CD4-positive, alpha-beta T cell treated with Interleukin-1 beta for 1 hour (primary cell): ENCODE measurements around the gene TMTC4.

Experiments used
- DNase-seq, 2 donors: peaks; one replicate each; pipeline ENCODE4 v3.0.0-alpha.2; 2020 to 2022

The TMTC4 gene

DNA sequence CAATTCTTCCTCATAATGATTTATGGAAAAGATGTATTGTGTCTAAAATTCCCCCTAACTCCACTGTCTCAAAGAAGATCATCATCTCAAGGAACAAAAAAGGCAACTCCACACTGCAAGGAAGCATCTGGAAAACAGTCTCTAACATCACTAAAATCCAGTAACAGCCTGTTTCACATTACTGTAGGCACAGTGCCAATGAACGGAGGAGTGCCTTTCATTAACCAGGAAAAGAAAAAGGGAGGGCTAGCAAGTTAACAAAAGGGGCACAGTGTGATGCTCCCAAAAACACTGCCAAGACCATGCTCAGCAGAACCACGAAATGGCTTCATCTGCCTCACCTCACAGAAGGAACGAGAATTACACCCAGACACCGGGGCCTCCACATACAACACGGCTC lies 8.5 kb downstream of the TMTC4 start:
- DNase-seq = no peak

DNA sequence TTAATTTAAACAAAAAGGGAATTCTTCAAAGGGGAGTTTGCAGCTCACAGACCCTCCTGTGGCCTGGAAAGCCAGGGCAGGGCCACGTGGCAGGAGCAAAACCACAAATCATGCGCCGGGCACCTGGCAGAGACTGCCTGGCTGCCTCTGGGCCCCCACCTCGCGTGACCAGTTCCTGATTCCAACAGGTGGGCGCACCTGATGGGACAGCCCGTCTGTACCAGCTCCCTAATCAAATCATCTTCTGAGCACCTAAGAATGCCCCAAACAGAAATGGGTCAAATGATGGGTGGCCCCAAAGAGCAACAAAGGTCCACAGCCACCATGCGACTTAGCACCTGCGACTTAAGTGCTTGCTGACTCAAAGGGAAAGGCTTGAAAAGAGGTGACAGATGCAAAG lies 9.2 kb downstream of the TMTC4 start:
- no peak for DNase-seq

DNA sequence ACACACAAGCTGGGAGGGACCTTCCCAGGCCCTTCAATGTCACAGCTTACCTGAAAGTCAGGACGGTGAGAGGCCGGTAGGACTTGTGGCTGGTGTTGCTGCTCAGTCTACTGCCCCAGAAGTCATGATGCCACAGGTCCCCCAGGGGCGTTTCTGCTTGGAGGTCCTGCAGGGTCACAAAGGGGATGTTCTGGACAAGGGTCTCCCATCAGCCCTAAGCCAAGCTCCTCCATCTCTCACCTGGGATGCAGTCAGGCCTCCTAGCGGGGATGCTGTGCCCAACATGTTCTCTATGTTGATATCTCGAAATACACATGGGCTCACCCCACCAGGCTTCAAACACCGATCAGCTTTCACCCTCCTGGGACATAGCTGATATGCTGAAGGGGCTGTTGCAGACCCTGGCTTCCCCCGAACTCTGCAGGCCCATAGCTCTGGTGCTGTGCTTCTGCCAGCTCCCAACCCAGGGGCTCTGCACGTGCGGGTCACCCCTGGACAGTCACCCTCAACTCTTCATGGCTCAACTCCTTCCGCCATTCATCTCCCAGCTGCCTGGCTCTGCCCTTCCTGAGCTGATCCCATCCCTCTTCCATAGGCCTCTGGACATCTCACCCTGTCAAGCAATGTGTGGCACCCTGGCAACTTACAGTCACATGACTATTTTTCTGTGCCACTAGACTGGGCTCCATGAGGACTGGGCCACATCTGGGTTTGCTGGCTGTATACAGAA lies 10.3 kb downstream of the TMTC4 start:
- DNase-seq = no peak

DNA sequence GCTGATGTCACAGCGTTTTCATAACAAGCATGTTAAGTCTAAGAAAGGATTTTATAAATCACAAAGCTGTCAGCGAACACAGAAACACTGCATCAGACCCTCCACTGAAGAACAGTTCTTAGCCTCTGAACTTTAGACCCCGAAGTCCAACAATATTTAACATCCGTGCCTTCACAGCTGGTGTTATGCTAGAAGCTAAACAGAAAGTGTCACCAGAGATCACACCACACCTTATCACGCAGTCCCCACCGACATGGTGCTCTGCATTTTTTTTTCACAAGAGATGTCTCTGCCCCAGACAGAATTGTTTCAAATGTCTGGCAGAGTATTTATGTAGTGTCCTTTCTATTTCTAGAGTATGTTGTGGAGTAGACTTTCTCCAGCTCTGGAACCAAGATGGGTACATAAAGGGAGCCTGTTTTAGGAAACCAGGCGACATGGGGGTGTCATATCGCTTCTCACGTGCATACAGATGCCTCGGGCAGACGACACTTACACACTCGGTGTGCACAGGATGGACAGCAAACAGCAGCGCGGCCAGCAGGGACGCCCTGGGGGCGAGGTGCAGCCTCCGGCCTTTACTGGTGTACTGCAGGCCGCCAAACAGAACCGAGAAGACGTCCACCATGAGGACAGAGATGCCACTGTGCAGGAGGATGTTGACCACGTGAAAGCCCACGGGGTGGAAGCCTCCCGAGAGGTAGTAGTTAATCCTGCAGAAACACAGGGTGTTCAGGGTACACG lies 12.0 kb downstream of the TMTC4 start:
- DNase-seq = no peak

DNA sequence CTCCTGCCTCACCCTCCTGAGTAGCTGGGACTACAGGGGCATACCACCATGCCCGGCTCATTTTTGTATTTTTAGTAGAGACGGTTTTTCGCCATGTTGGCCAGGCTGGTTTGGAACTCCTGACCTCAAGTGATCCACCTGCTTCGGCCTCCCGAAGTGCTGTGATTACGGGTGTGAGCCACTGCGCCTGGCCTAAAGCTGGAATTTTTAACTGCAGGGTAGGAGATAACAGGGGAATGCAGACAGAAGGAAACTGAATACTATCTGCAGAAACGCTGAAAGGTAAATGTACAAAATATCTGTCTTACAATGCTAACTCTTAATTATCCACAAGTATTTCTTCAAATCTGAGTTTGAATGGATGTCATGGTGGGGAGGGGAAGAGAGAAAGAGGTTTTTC lies 13.8 kb downstream of the TMTC4 start:
- no peak for DNase-seq

DNA sequence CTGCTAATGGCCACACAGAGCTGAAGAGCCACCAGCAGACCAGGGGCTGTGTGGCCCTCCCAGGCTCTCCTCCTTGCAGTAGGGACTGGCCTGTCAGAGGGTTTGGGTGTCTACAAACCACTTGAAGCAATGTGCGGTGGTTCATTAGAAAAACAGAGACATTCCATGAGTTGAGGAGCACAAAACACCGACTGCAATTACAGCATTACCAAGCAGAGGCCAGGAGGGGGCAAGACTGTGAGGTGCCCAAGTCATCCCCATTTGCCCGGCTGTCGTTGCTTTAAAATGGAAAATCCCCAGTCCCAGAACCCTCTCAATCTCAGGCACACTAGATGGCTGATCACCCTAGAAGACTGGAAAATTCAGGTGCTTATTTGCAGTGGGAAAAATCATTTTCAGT lies 15.0 kb downstream of the TMTC4 start:
- DNase-seq = no peak

DNA sequence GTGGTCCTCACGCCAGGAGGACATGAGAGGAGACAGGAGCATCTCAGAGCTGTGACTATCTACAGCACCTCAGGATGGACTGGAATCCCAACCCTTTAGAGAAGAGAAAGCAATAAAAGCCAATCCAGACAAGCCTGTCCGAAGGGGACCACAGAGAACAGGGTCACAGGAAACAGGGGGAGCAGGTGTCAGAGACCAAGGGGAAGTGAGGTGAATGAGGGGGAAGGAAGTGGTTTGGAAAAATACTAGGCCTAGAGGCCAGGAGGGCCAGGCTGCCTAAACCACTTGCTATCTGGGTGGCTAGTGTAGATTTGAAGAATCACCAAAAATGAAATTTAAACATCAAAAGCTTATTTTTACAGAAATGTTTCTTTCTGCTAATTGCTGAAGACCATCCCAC lies 16.2 kb downstream of the TMTC4 start:
- DNase-seq = peak in 1 of 2 donors; percentile 9

DNA sequence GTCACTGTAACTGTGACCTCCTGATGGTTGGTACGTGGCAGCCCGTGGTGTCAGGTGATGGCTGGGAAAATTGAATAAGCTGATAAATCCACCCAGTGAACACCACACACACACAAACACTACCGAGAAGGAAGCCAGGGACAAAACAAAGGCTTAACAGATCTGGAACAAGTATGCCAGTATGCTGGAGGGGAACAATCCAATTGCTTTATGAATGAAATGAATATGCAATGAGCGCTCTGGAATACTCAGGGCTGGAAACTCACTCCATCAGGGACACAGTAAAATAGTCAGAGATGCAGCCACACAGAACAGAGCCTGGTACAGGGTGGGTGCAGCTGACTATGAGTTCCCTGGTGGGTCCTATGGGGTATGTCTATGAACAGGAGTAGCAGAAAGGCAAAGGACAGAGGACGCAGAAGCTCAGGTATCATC lies 16.7 kb downstream of the TMTC4 start:
- DNase-seq = no peak

DNA sequence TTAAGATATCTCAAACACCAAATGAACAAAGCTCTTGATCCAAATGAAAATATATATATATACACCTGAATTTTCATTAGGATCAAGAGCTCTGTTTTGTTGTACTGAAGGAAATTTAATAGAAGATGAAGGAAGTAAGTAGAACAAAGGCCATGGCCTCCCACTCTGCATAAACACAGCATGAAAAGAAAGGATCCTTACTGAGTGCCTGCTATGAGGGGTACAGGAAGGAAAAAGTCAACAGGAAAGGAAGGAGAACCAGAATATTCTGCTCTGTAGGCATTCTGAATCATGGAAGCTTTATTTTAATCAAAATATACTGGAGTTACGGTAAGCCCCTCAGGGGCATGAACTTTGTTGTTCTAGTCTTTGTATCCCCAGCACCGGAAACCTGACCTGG lies 22.1 kb downstream of the TMTC4 start:
- DNase-seq = no peak

DNA sequence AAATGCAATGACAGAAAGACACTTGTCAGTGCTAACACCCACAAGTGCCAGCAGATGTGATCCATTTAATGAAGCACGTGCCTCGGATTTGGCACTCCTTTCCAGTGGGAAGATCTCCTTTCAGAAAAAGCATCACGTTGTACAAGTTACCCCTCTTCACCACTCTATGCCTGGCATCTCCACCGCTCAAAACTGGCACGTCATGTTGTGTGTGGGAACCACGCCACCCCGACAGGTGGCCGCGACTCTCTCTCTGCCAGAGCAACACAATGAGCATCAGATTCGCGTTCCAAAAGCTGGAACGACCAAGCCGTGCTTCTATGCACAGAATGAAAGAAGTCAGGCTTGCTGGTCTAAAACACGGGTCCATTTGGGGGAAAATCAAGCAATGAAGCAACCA lies 24.3 kb downstream of the TMTC4 start:
- no peak for DNase-seq

DNA sequence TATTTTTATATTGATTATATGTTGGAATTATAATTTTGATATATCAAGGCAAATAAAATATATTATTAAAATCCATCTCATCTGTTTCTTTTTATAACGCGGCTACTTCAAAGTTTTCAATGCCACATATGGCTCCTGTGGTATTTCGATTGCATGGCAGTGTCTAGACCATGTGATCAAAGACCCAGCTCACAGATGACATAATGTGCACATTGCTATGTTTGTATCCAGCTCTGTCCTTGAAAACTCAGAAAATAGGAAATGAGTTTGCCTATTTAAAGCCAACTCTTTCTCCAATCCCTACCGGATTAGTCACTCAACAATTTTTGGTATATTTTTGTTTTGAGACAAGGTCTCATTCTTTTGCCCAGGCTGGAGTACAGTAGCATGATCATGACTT lies 26.2 kb downstream of the TMTC4 start:
- no peak for DNase-seq

DNA sequence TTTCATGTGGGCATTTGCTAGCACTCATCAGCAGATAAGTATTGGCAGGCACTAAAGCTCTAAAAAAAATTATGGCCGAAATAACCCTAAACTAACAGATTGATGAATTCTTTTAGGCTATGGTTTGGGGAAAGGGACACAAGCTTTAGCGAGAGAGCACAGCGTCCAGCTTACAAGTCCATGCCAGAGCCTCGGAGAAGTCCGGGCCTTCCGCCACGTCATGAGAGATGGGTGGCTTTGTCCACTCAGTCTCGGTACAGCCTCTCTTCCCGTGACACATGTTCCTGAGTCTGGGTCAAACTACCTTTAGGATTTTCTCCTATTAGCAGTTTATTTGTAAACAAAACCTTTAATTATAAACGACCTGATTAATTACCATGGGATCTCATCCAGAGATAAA lies 27.7 kb downstream of the TMTC4 start:
- DNase-seq = no peak

DNA sequence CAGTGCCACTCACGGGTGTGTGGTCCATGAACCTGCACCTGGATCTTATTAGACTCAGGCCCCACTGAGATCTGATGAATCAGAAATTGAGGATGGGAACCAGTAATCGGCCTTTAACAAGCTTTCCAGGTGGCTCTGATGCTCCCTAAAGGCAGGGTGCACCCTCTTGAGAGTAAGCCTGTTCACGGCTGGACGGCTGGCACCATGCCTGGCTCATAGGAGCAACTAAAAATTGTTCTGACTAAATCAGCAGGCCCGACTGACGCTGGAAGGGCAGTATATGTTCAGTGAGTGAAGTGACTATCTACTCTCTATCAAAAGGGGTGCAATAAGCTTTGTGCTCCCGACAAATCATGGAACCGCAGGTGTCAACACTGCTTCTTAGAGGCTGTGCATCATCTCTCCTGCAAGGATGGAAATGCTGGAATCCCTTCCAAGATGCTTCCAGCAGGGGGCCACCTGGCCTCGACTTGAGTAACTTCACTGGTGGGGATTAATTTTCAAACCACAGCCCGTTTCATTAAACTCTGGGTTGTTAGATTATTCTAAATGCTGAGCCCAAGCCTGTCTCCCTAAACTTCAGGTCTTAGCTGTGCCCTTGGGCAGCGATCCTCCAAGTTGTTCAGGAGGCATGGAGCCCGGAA lies 28.4 kb downstream of the TMTC4 start:
- no peak for DNase-seq

DNA sequence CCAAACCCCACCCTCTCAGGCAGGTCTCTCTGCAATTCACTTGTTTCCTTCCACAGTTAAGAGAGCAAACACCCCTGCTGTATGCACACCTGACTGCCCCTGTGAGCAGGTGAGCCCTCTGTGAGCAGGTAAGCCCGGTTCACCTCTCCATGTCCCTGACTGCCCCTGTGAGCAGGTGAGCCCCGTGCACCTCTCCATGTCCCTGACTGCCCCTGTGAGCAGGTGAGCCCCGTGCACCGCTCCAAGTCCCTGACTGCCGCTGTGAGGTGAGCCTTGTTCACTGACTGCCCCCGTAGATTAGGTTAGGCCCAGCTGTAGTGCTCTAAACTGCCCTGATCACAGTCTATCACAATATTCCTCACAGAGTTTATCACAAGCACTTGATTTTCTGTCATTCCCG lies 29.2 kb downstream of the TMTC4 start:
- no peak for DNase-seq

DNA sequence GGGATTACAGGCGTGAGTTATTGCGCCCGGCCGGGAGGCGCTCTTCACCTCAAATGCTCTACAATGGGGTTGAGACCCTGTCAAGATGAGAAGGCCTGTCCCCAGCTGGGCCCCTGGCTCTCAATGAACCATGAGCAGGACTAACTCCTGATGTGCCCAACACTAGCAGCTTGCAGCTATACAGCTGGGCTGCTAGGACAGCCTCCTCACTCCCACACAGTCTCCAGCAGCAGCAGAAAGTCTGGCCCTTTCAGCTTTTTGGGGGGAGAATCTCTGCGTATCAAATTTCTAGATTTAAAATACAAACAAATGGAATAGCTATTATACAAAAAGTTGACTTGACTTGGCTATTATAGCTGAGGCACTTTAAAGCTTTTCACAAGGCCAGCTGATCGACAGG lies 30.2 kb downstream of the TMTC4 start:
- DNase-seq = no peak

DNA sequence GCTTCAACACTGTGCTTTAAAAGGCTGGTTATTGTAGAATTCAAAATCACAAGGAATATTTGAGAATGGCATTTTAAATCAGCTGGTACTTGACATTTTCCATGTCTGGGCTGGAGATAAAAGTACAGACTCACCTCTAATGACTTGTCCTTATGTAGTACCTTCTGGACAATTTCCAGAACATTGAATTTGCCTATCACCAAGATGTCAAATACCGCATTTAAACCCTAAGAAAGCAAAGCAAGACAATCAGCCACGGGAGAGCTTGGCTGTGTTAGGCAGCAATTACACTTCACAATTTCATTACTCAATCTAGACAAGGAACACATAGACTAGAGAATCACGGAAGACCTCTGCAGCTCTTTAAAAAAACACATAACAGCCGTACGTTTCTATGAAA lies 36.8 kb downstream of the TMTC4 start:
- DNase-seq = no peak

DNA sequence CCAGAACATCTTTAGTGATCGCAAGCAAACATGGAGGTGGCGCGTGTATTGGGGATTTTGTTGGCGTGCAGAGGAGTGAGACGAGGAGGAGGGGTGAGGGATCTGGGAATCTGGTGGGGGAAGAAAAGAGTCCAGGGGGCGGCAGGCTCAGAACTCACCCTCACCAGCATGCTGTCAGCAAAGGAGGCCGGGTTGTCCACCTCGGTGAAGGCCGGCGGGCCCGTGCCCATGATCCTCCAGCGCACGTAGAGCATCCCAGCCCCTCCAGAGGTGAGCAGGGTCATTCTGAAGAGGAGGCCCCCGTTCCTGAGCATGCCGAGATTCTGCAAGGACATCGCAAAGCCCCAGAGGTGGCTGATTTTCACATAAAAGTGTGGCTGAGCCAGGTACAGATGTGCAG lies 37.2 kb downstream of the TMTC4 start:
- no peak for DNase-seq

DNA sequence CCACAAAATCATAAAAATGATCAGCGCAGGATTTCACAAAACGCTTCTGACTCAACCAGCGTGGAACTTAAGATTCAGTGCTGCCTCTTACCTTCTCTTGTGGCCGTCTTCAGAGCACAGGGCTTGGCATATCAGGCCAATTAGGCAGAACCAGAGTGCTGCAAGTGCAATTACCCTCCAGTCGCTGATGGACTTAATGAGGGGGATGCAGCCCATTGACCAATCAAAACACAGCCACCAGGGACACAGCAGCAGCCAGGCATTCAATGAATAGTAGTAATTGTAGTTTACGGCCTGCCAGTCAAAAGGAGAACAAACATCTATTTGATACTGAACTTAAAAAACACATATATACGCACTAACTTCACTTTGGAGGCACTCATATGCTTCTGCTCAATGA lies 38.2 kb downstream of the TMTC4 start:
- DNase-seq = no peak

DNA sequence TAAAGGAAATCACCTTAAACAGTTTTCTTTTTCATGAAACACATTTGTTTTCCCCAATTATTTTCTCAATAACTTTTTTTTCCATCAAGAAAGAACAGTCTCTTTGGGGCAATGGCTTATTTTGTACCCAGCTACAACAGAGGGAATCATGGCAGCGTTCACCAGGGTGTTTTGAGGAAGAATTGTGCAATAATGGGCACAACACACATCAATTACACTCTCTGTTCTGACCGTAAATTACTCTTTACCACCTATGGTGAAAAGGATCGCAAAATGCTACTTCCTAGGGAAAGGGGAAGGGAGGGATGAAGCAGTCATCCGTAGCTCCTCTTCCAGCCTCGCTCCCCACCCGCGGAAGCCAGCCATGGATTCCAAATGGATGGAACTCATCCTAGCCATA lies 38.6 kb downstream of the TMTC4 start:
- DNase-seq = no peak

DNA sequence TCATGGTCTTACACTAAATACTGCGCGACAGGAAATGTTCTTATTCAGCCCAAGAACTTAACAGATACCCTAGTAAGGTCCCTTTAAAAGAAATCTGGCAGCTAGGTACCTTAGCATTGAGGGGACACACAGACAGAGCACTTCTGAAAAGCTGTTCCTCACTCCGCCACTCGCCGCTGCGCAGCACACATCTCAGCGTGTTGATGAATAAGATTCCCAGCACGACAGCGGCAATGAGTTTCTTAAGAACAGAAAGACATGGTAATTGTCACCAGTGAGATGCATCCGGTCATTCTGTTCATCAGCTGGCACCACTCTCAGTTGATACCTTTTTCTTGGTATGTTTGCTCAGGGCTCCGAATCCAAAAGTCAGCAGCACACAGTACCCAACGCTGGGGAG lies 39.9 kb downstream of the TMTC4 start:
- no peak for DNase-seq

DNA sequence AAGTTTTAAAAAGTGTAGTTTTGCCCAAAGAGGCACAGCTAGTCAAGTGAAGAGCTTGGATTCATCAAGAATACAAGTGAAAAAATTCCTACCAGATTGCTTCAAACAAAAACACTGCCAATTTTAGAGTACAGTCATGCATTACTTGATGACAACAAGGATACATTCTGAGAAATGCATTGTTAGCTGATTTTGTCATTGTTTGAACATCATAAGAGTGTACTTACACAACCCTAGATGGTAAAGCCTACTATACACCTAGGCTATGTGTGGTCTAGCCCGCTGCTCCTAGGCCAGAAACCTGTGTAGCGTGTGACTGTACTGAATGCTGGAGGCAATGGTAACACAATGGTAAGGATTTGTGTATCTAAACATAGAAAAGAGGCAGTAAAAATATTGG lies 41.1 kb downstream of the TMTC4 start:
- DNase-seq = no peak

DNA sequence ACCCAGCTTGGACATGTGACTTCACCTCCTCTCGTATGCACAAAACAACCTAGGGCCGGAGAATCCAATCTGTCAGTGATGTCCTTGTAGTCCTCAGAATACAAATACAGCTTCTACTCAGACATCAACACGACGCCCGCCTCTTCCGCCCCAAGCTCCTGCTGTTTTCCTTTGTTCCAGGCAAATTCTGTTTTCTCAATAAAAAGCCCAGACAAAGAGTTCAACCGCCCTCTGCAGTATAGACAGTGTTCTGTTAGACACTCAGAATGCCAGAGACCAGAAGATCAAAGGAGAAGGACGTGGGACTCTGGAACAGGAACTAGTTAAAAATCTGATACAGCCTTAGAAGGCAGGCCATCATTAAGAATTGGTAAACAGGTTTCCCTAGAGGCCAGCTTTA lies 44.0 kb downstream of the TMTC4 start:
- DNase-seq = no peak

DNA sequence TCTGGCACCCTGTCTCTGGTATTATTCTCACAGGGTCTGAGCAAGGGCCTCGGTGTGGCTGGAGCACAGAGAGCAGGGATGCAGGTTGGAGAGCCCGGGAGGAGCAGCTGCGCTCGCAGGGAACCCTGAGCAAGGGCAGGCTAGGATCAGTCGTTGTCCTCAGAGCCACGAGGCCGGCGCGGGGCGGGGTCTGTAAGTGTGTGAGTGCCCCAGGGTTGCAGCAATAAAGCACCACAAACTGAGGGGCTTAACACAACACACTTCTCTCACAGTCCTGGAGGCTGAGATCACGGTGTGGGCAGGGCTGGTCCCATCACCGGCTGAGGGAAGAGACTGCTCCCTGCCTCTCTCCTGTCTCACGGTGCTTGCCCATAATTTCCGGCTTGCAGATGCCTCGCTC lies 47.5 kb downstream of the TMTC4 start:
- DNase-seq = no peak

DNA sequence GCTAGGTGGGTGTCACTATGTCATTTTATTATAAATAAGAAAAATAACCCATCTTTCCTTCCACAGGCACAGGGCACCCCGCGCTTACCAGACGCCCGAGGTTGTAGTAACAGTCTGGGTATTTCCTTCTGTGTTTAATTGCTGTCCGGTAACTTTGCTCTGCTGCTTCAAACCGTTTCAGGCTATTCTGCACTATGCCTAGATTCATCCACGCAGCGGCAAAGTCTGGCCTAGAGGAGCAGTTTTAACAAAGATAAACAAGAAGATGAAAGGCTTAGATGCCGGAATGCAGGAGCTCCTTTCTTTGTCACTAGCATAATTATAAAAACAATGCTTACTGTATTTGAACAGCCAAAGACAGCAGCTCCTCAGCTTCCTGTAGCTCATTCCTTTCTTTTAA lies 49.1 kb downstream of the TMTC4 start:
- DNase-seq = no peak
